HG03354 (cell line): ENCODE results near the gene BACH2.
A peak's percentile ranks its signal among the peaks of the same experiment; 100 is the strongest.

ENCODE experiments used
- ATAC-seq: cut with Tn5 transposase; IDR thresholded peaks from one replicate; pipeline ENCODE4 v1.9.1; 2021; ENCODE audit warnings: mild to moderate bottlenecking; ENCODE audit not compliant: unreplicated experiment, poor library complexity, severe bottlenecking

BACH2 gene

GRCh38 chr6:90021711-90022110 lies 274.9 kb downstream of the BACH2 start:
- no peak for ATAC-seq

GRCh38 chr6:90020746-90021145 lies 275.9 kb downstream of the BACH2 start:
- ATAC-seq: no peak

- ATAC-seq: no peak
Measured at GRCh38 chr6:90019216-90019615, 277.4 kb downstream of the BACH2 start.

GRCh38 chr6:90015883-90016282 lies 280.8 kb downstream of the BACH2 start:
- ATAC-seq: no peak

- peak; percentile 41 for ATAC-seq
Measured at GRCh38 chr6:90008908-90009501, 287.6 kb downstream of the BACH2 start.

GRCh38 chr6:90008189-90008907 lies 288.3 kb downstream of the BACH2 start:
- ATAC-seq: peak; percentile 63

- no peak for ATAC-seq
Measured at GRCh38 chr6:90005048-90005827, 291.4 kb downstream of the BACH2 start.

- ATAC-seq: no peak
Measured at GRCh38 chr6:90004511-90004910, 292.1 kb downstream of the BACH2 start.

GRCh38 chr6:90003941-90004340 lies 292.7 kb downstream of the BACH2 start:
- no peak for ATAC-seq

GRCh38 chr6:90003069-90003795 lies 293.4 kb downstream of the BACH2 start:
- no peak for ATAC-seq

- no peak for ATAC-seq
Measured at GRCh38 chr6:90000864-90001731, 295.5 kb downstream of the BACH2 start.

- ATAC-seq: no peak
Measured at GRCh38 chr6:89999945-90000825, 296.5 kb downstream of the BACH2 start.

GRCh38 chr6:89999154-89999553 lies 297.5 kb downstream of the BACH2 start:
- ATAC-seq: no peak

GRCh38 chr6:89997456-89998445 lies 298.9 kb downstream of the BACH2 start:
- ATAC-seq: no peak

GRCh38 chr6:89993411-89993810 lies 303.2 kb downstream of the BACH2 start:
- no peak for ATAC-seq

- ATAC-seq: no peak
Measured at GRCh38 chr6:89992818-89993217, 303.8 kb downstream of the BACH2 start.

- no peak for ATAC-seq
Measured at GRCh38 chr6:89989742-89990141, 306.9 kb downstream of the BACH2 start.
